Fibroblast of lung (primary cell): ENCODE results near the gene ARHGEF33.

Experiments used
- EZH2 ChIP-seq: IDR thresholded peaks from 2 replicates; pipeline ENCODE4 v1.5.1; 2012; ENCODE audit warnings: low read length, control low read depth, mild to moderate bottlenecking; ENCODE audit errors: missing control alignments
- TF ChIP-seq, protein P1 (sequence below), 2 donors: IDR thresholded peaks in 1 of 2; conservative IDR thresholded peaks in 1 of 2; 1 replicate in 1 of 2; 2 replicates in 1 of 2; pipeline ENCODE4 v1.5.1; 2011 to 2012; ENCODE audit warnings: low read length in 2 of 2, control low read depth in 1 of 2, inconsistent platforms in 1 of 2, low read depth in 1 of 2, mild to moderate bottlenecking in 1 of 2

DNA sequence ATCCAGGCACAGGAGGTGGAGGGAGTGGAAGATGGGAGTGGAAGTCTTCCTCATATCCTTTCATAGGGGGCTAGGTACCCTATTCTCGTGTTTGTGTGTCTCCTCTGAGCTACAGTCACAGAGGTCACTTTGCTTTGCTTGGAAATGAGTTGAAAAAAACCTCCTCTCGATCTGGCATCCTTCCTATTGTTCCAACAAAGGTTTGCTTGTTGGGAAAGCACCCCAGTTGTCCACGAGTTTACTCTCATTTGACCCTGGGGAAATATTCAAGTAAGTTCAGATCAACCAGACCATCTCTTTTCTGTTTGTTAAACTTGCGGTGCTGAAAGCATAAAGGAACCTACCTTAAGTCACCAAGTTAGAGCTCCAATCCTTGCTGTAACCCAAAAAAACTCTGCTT is 59.3 kb downstream of the ARHGEF33 start:
- TF ChIP-seq EZH2, result no peak
- TF ChIP-seq, protein P1, sequence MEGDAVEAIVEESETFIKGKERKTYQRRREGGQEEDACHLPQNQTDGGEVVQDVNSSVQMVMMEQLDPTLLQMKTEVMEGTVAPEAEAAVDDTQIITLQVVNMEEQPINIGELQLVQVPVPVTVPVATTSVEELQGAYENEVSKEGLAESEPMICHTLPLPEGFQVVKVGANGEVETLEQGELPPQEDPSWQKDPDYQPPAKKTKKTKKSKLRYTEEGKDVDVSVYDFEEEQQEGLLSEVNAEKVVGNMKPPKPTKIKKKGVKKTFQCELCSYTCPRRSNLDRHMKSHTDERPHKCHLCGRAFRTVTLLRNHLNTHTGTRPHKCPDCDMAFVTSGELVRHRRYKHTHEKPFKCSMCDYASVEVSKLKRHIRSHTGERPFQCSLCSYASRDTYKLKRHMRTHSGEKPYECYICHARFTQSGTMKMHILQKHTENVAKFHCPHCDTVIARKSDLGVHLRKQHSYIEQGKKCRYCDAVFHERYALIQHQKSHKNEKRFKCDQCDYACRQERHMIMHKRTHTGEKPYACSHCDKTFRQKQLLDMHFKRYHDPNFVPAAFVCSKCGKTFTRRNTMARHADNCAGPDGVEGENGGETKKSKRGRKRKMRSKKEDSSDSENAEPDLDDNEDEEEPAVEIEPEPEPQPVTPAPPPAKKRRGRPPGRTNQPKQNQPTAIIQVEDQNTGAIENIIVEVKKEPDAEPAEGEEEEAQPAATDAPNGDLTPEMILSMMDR (conservative IDR thresholded peaks at IDR 0.05 in 1 of 2, IDR thresholded peaks at IDR 0.05 in 1 of 2; ENCODE audit: low read depth in 1 of 2, low read length in 2 of 2), result no peak
